Neural progenitor cell (in vitro differentiated cells): ENCODE measurements around the gene GGA1.

ENCODE experiments used
- EZH2 ChIP-seq: fragments of 200-600 bp; sonication (generic); IDR thresholded peaks from 2 replicates; pipeline ENCODE4 v1.6.1; 2017; ENCODE audit warnings: antibody characterized with exemption, mild to moderate bottlenecking, moderate library complexity
- EZH2phosphoT487 ChIP-seq: fragments of 200-600 bp; sonication (generic); IDR thresholded peaks from 2 replicates; pipeline ENCODE4 v1.6.1; 2017; ENCODE audit warnings: antibody characterized with exemption
- TF ChIP-seq, protein P1 (sequence below): fragments of 200-600 bp; sonication (generic); IDR thresholded peaks from 2 replicates; pipeline ENCODE4 v1.5.1; 2017; ENCODE audit warnings: antibody characterized with exemption, mild to moderate bottlenecking

DNA sequence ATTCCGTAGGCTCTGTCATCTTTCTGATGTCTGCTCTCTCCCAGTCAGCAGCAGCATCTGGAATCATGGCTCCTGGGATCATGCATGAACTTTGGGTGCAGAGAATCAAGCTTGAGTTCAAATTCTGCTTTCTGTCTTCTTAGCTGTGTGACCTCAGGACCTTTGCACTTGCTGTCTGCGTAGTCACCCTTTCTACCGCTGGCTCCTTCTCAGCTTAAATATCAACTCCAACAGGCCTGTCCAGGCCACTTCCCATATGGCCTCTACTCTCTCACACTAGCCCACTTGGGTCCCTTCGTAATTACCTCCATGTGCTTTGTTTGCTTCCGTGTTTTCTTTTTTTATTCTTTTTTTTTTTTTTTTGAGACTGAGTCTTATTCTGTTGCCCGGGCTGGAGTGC lies 4.6 kb upstream of the GGA1 start:
- TF ChIP-seq, protein P1, sequence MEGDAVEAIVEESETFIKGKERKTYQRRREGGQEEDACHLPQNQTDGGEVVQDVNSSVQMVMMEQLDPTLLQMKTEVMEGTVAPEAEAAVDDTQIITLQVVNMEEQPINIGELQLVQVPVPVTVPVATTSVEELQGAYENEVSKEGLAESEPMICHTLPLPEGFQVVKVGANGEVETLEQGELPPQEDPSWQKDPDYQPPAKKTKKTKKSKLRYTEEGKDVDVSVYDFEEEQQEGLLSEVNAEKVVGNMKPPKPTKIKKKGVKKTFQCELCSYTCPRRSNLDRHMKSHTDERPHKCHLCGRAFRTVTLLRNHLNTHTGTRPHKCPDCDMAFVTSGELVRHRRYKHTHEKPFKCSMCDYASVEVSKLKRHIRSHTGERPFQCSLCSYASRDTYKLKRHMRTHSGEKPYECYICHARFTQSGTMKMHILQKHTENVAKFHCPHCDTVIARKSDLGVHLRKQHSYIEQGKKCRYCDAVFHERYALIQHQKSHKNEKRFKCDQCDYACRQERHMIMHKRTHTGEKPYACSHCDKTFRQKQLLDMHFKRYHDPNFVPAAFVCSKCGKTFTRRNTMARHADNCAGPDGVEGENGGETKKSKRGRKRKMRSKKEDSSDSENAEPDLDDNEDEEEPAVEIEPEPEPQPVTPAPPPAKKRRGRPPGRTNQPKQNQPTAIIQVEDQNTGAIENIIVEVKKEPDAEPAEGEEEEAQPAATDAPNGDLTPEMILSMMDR, result no peak
- TF ChIP-seq EZH2 (no peak), EZH2phosphoT487 (no peak)
